GM18508 (cell line): Measurements from ENCODE around the gene ZRANB3.
"Not testable (repeated sequence)": the region's sequence is repeated elsewhere in the genome, so short reads cannot be mapped to it uniquely, and the experiment has no call there.

ENCODE experiments used
- ATAC-seq: cut with Tn5 transposase; IDR thresholded peaks from one replicate; pipeline ENCODE4 v1.9.1; 2021; ENCODE audit warnings: moderate number of reproducible peaks; ENCODE audit not compliant: insufficient read depth, unreplicated experiment

The ZRANB3 gene

GRCh38 chr2:135095591-135095990, 435.4 kb downstream of the ZRANB3 start:
- no peak for ATAC-seq

- ATAC-seq, result no peak
Observed at GRCh38 chr2:135094508-135094907, 436.5 kb downstream of the ZRANB3 start.

DNA sequence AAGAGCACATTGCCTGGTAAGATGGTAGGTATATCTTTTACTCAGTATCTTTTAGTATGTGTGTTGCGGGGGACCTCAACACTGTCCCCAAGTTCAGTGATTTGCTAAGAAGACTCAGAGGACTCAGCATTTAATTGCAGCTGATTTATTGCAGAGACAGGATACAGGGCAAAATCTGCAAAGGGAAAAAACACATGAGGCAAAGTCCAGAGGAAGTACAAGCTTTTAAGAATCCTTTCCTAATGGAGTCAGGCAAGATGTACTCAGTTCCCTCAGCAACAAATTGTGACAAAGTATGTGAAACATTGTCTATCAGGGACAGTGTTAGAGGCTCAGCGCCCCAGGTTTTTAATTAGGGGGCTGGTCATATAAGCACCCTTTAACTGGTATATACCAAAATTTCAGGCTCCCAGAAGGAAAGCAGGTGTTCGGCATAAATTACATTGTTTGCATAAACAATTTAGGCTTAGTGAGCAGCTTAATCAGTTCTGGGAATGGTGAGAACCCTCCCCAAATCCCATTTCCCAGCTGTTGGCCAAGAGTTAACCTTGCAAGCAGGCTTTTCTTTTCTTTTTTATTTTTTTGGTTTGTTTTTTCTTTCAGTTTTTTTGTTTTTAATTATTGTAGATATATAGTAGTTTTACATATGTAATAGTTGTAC, 437.2 kb downstream of the ZRANB3 start:
- ATAC-seq, result no peak

DNA sequence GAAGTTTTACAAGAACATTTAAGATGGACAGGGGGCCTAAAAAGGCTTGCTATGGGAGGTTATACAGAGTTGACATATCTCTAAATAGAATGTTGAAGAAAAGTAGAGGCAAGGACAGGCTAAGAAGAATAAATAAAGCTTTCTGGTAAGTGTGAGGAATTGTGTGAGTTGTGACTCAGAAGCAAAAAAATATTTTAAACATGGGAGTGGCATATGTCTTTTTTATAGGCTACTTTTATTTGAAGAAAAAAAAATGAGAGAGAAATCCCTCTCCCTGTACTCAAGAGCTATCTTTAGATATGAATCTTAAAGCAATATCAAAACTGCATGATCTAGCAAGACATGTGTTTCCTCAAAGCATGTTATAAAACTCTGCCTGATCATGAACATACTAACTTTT, 437.8 kb downstream of the ZRANB3 start:
- no peak for ATAC-seq

- ATAC-seq, result no peak
Observed at GRCh38 chr2:135091681-135092080, 439.3 kb downstream of the ZRANB3 start.

- not testable (repeated sequence) for ATAC-seq
Observed at GRCh38 chr2:135089597-135089996, 441.4 kb downstream of the ZRANB3 start.
